ENCODE data around the gene SINHCAF.
A peak's percentile ranks its signal among the peaks of the same experiment; 100 is the strongest.

The SINHCAF gene

GRCh38 chr12:31231611-31232360 is 94.2 kb downstream of the SINHCAF start:
- DNase-seq, result peak in 1 of 5 experiments; percentile 34
